GM13977 (cell line): Measurements from ENCODE around the gene IFT81.
"Not testable (repeated sequence)": the region's sequence is repeated elsewhere in the genome, so short reads cannot be mapped to it uniquely, and the experiment has no call there.

Experiments
- DNase-seq: peaks from one replicate; pipeline ENCODE4 v3.0.0; 2012; ENCODE audit warnings: low spot score
- in situ Hi-C: fragments of 300-500 bp; cut with MboI; formaldehyde crosslinking; loops from one replicate; pipeline ENCODE4 v1.12.0; 2022; ENCODE audit warnings: low sequenced_read_pairs, low pct_unique_long_range_greater_than_20kb, mixed read lengths, inconsistent platforms; ENCODE audit not compliant: unreplicated experiment
- TF ChIP-seq, protein P1 (sequence below): IDR thresholded peaks from 2 replicates; pipeline ENCODE4 v1.5.1; 2012; ENCODE audit warnings: mild to moderate bottlenecking, control low read depth; ENCODE audit not compliant: insufficient read depth; ENCODE audit errors: extremely low read depth, missing control alignments

The IFT81 gene

DNA sequence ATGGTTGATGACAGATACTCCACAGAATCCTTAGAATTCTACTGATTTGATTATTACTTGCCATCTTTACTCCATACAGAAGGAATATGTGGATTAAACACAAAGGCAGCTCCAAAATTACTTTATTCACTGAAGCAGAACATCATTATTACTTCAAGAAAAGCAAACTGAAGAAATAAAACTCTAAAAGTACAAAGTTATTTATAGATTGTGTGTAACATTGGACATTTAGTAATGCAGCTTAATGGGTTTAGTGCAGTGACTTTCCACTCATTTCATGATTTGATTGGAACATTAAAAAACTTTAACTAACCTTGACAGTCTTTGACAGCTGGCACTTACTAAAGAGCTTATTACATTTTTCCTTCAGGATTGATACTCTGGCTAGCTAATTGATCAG lies 97.9 kb downstream of the IFT81 start:
- in situ Hi-C loops, result no loop called here
- TF ChIP-seq, protein P1, sequence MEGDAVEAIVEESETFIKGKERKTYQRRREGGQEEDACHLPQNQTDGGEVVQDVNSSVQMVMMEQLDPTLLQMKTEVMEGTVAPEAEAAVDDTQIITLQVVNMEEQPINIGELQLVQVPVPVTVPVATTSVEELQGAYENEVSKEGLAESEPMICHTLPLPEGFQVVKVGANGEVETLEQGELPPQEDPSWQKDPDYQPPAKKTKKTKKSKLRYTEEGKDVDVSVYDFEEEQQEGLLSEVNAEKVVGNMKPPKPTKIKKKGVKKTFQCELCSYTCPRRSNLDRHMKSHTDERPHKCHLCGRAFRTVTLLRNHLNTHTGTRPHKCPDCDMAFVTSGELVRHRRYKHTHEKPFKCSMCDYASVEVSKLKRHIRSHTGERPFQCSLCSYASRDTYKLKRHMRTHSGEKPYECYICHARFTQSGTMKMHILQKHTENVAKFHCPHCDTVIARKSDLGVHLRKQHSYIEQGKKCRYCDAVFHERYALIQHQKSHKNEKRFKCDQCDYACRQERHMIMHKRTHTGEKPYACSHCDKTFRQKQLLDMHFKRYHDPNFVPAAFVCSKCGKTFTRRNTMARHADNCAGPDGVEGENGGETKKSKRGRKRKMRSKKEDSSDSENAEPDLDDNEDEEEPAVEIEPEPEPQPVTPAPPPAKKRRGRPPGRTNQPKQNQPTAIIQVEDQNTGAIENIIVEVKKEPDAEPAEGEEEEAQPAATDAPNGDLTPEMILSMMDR, result no peak
- DNase-seq, result no peak

DNA sequence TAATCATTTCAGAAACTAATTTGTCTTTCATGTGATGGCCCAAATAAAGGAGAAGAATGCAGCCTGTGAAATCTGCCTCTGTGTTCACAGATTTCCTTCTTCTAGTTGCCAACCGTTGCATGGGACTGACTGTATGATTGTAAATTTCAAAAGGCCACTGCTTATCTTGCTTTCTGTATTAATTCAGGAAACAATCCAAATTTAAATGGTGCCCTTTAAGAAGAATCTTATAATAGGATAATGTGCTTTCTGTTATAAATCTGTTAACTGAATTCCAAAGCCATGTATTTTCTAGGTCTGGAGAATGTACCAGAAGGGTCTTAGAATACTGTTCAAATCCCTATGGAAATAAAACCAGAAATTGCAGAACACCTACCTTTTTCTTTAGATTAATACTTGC lies 98.3 kb downstream of the IFT81 start:
- TF ChIP-seq, protein P1, result no peak
- DNase-seq, result no peak
- in situ Hi-C loops, result no loop called here

DNA sequence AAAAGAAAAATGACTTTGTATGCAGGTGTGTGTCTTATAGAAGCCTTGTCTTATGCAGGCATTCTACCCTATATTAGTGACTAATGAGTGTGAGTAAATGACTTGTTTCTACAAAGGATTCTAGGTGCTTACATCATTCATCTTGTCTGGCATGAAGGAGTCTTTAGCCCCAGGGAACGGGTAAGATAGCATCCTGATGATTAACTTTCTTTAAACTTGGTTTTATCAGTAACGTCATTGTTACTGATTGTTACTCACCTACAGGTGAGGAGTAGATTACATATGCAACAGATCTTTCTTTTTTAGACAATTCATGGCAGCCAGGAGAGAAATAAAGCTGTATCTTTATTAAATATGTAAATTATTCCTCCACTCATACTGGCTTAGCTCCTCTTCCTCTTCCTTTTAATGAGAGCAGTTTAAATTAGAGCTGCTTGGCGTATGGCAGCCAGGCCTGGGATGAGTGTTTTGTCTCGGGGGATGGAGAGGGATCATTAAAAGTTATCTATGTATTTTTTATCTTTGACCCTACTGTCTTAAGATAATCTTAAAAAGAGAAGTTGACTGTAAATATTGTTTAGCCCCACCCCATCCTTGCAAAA lies 99.7 kb downstream of the IFT81 start:
- in situ Hi-C loops, result no loop called here
- TF ChIP-seq, protein P1, result no peak
- DNase-seq, result no peak

DNA sequence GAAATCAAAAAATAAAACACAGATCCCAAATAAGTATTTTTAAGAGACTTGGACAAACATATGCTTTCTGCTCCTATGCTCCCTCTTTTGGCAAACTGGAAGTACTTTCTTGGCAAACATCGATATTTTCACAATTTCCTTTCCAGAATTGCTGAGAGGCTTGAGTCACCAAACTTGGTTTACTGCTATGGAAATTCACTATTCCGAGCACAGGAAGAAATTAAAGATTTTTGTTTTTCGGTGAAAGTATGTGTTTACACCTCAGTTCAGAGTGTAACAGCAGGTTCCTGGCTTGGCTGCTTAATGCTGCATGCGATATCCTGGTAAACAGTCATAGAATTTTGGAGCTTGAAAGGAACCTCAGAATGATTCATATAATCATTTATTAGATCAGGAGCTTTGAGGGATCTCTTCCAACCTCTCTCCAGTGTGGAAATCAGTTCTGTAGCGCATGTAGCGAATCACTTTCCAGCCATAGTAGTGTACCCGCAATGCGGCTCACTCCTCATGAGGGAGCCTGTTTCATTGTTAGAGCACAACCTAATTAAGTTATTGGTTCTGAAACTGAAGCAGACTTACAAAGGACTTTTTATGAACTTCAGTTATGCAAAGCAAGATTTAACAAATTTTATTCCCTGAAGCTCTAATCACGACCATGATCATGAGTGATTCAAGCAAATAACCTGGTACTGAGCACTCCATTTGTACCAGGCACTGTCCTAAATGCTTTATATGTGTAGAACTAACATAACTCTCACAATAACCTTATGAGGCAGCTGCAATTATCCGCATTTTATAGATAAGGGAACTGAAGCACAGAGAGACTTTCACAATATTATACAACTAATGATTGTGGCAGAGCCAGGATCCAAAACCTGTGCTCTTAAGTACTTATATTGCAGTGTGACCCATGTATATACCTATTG lies 100.5 kb downstream of the IFT81 start:
- DNase-seq, result no peak
- in situ Hi-C loops, result no loop called here
- TF ChIP-seq, protein P1, result peak; percentile 5

DNA sequence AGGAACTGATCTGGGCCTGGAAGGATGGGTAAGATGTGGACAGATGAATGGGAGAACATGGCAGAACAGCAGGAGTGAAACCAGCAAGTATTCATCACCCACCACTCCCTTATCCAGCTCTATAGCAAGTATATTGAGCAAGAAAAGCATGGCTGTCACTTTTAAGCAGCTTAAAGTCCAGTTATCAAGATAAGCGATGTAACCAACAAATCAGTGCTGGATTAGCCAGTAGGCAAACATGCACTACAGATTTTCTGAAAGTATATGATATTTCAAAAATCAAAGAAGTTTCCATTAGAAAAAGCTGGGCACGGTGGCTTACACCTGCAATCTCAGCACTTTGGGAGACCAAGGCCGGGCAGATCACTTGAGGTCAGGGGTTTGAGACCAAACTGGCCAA lies 103.0 kb downstream of the IFT81 start:
- in situ Hi-C loops, result no loop called here
- no peak for DNase-seq
- TF ChIP-seq, protein P1, result no peak

DNA sequence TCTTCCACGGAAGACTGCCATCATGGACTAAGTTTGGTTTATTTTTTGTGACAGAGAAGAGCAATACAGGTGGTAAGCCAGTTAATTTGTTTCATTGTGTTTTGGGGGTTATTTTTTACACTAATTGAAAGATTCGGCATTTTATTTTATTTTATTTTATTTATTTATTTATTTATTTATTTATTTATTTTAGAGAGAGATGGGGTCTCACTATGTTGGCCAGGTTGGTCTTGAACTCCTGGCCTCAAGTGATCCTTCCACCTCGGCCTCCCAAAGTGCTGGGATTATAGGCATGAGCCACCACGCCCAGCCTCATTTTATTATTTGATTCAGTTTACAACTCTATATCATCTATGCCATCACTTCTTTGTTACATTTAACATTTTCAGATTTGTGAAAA lies 104.2 kb downstream of the IFT81 start:
- DNase-seq, in situ Hi-C loops: not testable (repeated sequence)

DNA sequence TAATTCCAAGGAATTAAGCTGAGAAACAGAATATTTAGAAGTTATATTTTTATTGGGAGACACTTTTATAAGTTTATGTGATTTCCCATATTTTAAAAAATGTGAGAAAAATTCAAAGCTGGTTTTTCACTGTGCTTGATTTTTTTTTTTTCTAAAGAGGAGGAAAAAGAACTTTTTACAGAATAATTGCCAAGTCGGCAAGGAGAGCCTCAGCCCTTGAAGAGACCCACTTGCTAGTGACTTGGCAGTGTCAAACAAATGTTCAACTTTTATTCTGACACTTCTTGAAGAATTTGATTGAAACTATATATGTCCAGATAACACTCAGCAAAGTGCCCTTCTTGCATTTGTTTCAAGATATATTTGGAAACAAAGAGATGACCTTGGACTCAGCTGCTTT lies 104.6 kb downstream of the IFT81 start:
- in situ Hi-C loops, result no loop called here
- DNase-seq, result no peak
- TF ChIP-seq, protein P1, result no peak
